NCI-H2107 treated with DMSO at 0.1 percent for 48 hours (cell line): ENCODE data around the gene CDH4.
"Not testable (repeated sequence)": the region's sequence is repeated elsewhere in the genome, so short reads cannot be mapped to it uniquely, and the experiment has no call there.

Experiments
- DNase-seq: peaks from one replicate; lab custom pipeline; 2025; ENCODE audit not compliant: unreplicated experiment; lab: John Stamatoyannopoulos, UW

CDH4 gene

DNA sequence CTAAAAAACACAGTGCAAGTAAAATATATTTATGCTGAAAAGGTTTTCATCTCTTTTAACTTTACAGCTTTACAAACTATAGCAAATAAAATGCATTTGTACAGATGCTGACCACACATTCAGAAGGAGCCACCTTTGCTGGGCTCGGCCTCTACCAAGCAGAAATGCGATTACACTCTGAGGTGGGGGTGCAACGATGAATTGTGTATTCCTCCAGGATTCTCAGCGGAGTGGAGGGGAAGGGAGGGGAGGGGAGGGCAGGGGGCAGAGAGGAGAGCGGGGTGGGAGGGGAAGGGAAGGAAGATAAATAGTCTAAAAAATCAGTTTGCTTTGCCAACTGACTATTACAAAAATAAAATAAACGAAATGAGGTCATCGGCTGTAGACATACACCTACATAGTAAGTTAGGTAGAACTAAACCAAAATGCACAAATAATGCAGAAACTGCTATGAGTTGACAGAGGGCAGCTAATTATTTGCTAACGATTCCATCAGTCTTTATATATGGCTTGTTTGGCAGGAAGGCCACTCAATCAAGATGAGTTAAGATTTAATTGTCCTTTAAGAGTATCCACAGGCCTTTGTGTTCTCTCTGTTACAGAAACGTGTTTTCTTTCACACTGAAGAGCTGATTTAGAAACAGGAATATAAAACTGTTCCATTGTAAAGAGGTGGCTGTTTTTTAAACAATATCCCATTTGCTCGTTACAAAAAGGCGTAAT is 723.5 kb downstream of the CDH4 start:
- DNase-seq: no peak

DNA sequence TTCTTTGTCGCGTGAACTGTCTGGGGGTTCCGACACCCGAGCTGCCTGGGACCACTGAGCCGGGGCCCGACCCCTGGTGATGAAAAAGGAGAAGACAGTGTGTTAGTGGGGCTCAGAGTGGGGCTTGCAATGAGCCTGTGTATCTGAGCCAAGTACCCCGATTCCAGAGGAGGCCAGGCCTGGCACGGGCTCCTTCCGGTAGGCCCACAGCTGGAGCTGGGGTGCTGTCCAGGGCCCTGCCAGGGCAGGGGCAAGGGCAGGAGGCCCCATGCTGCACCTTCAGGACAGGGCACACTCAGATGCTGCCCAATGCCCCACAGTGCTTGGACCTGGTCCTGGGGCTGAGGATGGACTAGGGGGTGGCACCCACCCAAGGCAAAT is 724.2 kb downstream of the CDH4 start:
- DNase-seq: no peak

DNA sequence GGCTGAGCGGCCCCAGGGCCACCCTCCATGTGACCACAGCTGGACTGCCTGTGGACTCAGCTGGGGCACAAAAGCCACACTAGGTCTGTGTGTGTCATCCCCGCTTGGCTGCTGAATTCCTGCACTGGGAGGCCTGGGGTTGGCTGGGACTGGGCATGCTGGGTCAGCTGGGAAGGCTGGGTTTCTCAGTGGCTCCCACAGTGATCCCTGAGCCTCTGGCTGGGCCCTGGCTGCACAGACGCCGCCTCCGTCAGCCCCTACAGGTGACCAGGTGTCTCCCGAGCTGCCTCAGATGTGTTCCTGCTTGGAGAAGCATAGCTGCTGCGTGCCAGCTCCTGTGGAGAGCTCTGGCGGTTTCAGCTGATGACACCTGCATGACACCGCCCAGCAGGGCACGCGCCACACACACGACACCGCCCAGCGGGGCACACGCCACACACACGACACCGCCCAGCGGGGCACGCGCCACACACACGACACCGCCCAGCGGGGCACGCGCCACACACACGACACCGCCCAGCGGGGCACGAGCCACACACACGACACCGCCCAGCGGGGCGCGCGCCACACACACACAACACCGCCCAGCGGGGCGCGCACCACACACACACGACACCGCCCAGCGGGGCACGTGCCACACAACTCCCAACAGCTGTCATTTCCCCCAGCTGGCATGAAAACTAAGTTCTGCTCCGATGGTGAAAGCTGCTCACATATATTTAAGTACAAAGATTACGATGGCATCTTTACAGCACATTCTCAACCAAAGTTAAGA is 724.8 kb downstream of the CDH4 start:
- DNase-seq: peak; percentile 94

DNA sequence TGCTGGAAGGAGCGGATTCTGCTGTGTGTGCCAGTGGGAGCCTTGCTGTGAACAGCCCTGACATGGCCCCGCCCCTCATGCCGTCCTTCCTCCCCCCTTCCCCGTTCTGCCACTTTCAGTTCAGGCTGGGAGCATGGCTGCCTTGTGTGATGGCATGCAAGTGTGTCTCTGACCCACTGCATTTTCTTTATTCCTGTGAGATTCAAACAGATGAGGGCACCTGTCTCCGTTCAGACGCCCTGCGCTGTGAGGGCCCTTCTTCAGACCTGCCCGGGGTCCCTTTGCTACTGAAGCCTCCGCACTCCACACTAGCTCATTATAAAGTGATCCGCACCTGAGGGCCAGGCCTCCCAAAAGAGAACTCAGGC is 725.3 kb downstream of the CDH4 start:
- DNase-seq: no peak

DNA sequence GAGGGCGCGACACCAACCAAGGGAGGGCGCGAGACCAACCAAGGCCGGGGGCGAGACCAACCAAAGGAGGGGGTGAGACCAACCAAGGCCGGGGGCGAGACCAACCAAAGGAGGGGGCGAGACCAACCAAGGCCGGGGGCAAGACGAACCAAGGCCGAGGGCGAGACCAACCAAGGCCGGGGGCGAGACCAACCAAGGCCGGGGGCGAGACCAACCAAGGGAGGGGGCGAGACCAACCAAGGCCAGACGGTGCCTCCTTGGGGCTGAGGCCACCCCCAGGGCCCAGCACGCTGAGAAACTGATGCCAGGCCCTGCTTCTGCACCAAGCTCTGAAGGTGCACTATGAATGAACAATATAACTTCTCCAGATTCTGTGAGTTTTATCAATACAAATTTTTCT is 726.4 kb downstream of the CDH4 start:
- DNase-seq: no peak

DNA sequence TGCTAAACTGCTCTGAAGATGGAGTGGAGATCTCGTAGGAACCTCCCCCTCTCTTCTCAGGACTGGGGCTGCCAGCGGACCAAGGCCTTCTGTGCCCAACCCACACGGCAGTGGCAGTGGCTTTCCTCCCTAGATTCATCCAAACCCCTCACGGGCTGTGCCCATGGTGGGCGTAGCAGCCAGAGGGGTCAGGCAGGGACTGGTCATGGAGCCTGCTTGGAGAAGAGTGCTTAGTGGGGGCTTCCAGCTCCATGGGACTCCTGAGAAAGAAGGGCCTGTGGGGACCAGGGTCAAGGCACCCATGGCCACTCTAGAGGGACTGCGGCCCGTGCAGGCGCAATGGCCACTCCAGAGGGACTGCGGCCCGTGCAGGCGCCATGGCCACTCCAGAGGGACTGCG is 727.0 kb downstream of the CDH4 start:
- DNase-seq: no peak

DNA sequence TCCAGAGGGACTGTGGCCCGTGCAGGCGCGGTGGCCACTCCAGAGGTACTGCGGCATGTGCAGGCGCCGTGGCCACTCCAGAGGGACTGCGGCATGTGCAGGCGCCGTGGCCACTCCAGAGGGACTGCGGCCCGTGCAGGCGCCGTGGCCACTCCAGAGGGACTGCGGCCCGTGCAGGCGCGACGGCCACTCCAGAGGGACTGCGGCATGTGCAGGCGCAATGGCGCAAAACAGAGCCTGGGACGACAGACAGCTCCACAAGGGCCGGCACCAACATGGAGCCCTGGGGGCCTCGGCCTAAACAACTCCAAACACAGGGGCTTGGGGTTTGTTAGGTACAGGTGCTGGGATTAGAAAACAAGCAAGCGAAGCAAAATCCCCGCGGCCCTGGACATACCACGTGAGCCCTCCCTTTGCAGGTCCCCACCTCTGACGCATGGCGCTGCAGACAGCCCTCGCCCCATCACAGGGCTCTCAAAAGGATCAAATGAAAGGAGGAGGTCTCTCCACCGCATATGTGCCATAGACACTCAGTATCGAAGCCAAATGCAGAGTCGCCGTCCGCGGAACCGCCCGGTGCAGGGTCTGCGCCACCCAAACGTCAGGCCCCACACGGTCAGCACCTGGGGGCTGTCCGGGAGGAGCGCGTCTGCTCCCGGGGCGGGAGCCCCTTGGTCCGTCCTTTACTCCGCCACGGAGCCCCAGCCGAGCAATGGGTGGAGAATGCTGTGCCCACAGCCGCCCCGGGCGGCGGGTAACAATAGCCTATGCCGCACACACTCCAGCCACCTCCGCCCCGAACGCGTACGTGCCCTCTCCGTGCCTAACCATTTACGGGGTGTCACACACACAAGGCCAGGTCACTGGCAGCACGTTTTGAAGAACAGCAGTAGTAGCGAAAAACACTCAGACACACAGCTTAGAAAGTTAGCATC is 727.9 kb downstream of the CDH4 start:
- no peak for DNase-seq

DNA sequence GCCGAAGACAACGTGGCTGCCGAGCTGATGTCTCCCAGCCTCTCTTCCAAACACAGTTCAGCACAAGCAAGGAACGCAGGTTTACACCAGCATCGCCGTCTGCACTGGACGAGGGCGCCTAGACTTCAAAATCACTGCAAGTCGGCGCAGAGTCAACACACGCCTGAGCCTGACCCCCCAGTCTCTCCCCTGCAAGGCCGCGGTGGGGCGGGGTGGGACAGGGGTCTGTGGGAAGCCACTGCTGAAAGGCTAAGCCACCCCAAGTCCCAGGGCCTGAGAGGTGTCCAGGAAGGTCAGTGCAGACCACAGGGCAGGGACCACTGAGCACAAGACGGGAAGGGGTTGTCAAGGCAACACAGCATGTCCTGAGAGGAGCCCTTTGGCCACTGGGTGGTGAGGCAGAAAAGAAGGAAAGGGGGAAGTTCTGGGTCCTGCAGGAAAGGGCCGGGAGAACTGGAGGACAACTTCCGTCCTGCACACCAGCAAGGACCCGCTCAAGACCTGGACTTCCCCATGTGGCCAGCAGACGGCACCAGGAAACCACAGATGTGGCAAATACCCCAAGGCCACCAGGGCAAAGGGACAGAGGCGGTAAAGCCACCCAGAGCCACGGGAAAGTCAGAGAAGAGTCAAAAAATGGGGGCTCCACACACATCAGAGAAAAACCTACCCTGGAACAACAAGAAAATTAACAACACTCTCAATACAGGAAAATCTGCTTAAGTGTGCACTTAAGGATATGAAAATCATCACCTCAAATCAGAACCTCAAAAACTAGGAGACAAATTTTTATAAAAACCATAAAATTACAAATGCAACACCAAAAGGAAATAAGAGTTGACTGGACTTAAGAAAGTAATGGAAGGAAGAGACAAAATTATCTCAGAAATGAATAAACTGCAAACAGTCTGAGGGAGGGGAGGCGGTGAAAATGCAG is 728.9 kb downstream of the CDH4 start:
- no peak for DNase-seq

DNA sequence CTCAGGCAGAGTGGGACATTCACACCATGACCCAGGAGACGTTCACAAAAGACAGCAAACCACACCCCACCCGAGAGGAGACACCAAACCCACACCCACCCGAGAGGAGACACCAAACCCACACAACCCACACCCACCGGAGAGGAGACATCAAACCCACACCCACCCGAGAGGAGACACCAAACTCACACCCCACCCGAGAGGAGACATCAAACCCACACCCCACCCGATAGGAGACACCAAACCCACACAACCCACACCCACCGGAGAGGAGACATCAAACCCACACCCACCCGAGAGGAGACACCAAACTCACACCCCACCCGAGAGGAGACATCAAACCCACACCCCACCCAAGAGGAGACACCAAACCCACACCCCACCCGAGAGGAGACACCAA is 729.6 kb downstream of the CDH4 start:
- DNase-seq: not testable (repeated sequence)

DNA sequence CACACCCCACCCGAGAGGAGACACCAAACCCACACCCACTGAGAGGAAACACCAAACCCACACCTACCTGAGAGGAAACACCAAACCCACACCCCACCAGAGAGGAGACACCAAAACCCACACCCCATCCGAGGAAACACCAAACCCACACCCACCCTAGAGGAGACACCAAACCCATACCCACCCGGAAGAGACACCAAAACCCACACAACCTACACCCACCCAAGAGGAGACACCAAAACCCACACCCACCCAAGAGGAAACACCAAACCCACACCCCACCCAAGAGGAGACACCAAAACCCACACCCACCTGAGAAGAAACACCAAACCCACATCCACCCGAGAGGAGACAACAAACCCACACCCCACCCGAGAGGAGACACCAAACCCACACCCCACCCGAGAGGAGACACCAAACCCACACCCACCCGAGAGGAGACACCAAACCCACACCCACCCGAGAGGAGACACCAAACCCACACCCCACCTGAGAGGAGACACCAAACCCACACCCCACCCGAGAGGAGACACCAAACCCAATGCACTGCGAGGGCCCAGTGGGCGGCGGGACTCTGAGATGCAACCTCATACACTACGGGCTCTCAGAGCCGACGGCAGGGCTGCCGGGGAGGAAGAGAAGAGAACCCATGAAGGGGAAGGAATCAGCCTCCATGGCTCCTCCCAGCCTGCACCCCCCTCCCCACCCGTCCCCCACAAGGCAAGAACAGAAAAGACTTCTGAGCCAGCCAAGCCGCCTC is 730.3 kb downstream of the CDH4 start:
- DNase-seq: no peak

DNA sequence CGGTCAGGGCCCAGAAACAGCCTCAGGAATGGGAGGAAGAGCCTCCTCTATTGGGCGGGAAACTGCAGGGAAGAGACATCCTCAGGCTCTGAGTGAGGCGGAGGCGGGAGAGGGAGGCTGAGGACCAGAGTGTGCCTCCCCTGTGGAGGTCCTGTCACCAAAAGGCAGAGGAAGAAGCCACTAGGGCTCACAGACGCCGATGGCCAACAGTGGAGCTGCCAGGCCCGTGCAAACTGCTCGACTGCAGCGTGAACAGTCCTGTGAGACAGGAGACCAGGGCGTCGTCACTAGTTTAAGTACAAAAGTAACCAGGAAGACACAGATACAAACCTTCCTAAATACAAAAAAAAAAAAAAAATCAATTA is 730.9 kb downstream of the CDH4 start:
- DNase-seq: no peak

DNA sequence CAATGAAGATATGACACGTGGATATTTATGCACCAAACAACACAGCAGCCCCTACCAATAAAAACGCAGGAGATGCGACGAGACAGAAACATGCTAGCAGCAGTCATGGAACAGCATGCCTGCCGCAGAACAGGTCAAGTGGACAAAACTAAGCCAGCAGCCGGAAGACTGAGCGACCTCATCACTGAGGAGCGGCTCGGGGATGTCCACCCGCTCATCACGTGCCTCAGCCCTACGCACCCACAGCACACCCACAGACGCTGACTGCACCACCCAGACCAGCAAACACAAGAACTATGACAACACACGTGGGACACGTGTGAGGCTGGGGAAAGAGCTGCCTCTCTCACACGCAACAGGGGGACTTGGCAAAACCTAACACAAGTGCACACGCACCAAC is 731.9 kb downstream of the CDH4 start:
- DNase-seq: no peak

DNA sequence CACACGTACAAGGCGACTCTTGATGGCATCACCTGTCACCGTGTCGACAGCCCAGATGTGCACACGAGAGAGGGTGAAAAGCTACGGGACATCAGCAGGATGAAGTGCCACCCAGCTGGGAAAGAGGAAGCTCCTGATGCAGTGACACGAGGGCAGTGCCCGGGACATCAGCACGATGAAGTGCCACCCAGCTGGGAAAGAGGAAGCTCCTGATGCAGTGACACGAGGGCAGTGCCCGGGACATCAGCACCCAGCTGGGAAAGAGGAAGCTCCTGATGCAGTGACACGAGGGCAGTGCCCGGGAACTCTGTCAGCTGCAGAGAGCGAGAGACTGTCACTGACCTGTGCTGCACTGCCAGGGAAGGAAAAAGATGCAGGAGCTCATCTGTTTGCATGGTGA is 732.4 kb downstream of the CDH4 start:
- not testable (repeated sequence) for DNase-seq

DNA sequence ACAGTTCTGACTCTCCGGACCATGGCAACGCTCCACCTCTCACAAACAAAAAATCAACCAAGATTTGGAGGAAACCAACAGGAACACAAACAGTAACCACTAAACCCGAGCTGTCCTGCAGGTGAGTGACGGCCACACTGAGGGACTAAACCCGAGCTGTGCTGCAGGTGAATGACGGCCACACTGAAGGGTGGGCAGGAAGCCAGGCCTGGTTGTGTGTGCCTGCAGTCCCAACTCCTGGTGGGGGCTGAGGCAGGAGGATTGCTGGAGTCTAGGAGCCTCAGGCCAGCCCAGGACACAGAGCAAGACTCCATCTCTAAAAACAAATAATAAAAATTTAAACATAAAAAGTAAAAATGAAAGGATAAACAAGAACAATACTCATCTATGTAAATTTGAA is 733.0 kb downstream of the CDH4 start:
- no peak for DNase-seq

DNA sequence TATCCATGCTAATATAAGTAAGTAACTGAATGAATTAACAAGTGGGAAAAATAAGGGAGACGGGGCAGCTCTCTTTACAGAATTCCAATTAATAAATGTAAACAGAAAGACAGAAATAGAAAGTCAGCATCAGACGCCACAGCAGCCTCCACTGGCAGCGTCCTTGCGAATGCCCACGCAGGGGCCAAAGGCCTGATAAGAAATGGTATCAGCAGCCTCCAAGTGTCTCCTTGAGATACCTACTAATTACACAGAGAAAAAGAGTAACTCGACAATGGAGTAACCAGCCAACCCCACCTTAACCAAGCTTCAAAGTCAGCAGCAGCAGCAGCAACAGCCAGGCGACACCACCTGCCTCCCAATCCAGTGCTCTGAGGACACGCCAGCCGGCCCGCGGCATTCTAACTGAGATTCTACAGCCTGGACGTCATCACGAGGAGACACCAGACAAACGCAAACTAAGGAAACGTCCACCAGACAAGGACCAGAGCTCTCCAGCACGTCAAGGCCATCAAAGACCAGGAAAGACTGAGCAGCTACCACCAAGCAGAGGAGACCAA is 734.8 kb downstream of the CDH4 start:
- DNase-seq: no peak

DNA sequence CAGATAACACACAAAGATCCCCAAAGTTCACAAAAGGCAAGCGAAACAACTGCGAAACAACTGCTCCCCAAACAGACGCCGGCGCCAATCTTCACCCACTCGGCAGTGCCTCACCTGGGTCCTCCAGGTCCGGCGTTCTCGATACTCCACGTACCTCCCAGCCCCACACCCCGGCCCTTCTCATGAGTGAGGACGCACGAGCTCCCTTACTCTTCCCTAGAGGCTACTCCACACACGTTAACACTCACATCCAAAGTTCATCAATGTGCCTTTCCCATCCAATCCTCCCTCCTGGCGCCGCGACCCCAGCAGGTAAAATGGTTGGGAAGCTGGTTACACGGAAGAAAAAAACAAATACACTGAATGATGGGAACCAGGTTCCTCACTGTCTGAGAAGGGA is 736.6 kb downstream of the CDH4 start:
- no peak for DNase-seq

DNA sequence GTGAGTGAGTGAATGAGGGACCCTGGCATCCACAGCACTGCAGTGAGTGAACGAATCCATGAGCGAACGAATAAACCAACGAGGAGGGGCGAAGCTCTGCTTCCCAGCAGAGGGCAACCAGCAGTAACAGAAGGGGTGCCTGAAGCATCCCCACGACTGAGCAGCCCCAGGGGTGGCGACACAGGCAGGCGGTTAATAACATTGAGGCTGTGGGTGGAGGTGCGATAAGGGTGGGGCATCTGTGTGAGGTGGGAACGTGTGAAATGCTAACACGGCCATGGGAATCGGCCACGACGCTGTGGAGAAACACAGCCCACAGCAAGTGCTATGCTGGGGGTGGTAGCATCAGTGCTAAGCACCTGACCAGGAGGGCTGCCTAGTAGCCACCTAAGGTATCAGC is 737.7 kb downstream of the CDH4 start:
- no peak for DNase-seq
